Measurements from ENCODE around the gene CLP1. TPM values are rescaled to one million over a fixed set of nuclear protein-coding genes. Genes with fewer than 3 reads are reported as not detected.

The CLP1 gene
- total RNA-seq, 1 experiment from 2014 or later, result 35.5 TPM

DNA sequence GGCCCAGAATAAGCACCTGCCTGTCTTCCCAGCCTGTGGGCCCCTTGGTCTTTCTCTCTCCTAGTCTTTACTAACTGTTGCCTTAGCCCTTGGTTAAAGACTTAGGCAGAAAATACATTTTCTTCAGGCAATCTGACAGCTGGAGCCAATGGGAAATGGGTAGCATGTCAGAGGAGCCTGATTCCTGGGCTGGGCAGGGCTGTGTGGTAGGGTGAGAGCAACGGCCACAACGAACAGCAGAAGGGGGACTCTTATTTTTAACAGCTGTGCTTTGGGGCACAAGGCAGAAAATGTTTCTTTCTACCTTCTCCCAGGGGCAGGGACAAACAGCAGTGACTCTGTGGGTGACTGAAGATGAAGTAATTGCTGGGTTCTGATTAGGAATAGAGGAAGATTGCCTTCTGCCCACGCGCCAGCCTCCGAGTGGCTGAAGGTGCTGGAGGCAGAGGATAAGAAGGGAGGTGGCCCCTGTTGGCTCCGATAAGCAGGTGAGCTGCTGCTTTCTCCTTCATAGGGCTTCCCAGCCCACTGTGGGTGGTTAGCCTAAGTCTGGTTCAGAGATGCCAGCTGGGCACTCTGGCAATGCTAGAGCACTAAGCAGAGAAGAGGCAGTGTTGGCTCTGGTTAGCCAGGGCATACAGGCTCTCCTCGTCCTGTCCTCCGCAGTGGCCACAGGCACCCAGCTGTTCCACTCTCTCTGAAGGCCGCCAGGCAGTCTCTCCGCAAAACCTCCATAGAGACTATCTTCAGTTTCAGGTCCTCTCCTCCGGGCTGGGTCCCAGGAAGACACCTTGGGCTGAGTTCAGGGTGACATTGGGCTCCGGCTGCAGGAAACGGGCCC lies 9.4 kb upstream of the CLP1 start:
- Histone ChIP-seq H3K18ac (ENCODE audit: insufficient read length, low read depth, low read length) (no peak overlapping the region), H2AK5ac (ENCODE audit: insufficient read length, low read length) (no peak overlapping the region), H4K5ac (ENCODE audit: insufficient read length, low read depth, low read length) (no peak overlapping the region), H3K56ac (ENCODE audit: insufficient read length, low read depth, low read length) (no peak overlapping the region), H3T11ph (ENCODE audit: low read length) (no peak overlapping the region), H3K4me2 (ENCODE audit: insufficient read depth, insufficient read length, low read length) (peak overlapping the region; percentile 51), H2BK120ac (ENCODE audit: low read depth, low read length, poor library complexity, severe bottlenecking) (no peak overlapping the region), H3K27me3 (ENCODE audit: insufficient read depth, low read length) (no peaks in the 10 kb centered on the region; the same call in 1 of the 2 replicates), H2AFZ (ENCODE audit: low read length) (no peak overlapping the region), H3K23me2 (ENCODE audit: insufficient read length, low read depth, low read length, poor library complexity, severe bottlenecking) (peaks cover 16% of the 10 kb centered on the region), H3K4me1 (ENCODE audit: insufficient read depth, low read length) (peaks cover 19% of the 10 kb centered on the region), H3K14ac (ENCODE audit: insufficient read depth, low read length) (no peak overlapping the region), H3K79me1 (ENCODE audit: insufficient read depth, low read depth, low read length, poor library complexity, severe bottlenecking) (no peaks in the 10 kb centered on the region), H3K79me2 (ENCODE audit: insufficient read depth, low read length) (no peaks in the 10 kb centered on the region), H4K20me1 (ENCODE audit: control insufficient read depth, insufficient read depth, insufficient read length) (no peaks in the 10 kb centered on the region), H3K23ac (ENCODE audit: insufficient read length, low read depth, low read length) (no peak overlapping the region), H2BK5ac (ENCODE audit: insufficient read length, low read length) (no peak overlapping the region), H3K9ac (ENCODE audit: extremely low read depth, insufficient read length, low read length) (peak overlapping the region; percentile 17), H3K9me3 (ENCODE audit: control insufficient read depth, low read depth, low read length) (no peaks in the 10 kb centered on the region), H3K4ac (ENCODE audit: low read depth, low read length) (no peak overlapping the region), H2BK15ac (ENCODE audit: low read depth, low read length) (no peak overlapping the region), H2BK12ac (ENCODE audit: insufficient read length, low read depth, low read length) (no peak overlapping the region), H3K27ac (ENCODE audit: insufficient read length, low read depth, low read length) (no peak overlapping the region), H2BK20ac (ENCODE audit: low read depth, low read length, poor library complexity, severe bottlenecking) (no peak overlapping the region), H4K8ac (replicated peaks; ENCODE audit: insufficient read length, low read depth, low read length) (no peak overlapping the region), H4K91ac (ENCODE audit: insufficient read length, low read depth, low read length) (no peak overlapping the region)
- H3K27ac Mint-ChIP-seq, result peak overlapping the region; percentile 42 to 95 (median 93); a peak in 4 of 7 replicates
- H3K9me3 Mint-ChIP-seq, result no peaks in the 10 kb centered on the region
- peak overlapping the region; percentile 62 to 83 for H3K4me3 Mint-ChIP-seq
- peaks cover 80 to 89% of the 10 kb centered on the region in 2 experiments for H3K4me1 Mint-ChIP-seq
- no CpG with 5 or more reads among the region's 13 CpGs for WGBS (ENCODE audit: extremely low coverage, insufficient read length, low lambda C conversion rate)
- peak; percentile 42 for DNase-seq
- H3K27me3 Mint-ChIP-seq (ENCODE audit: low read depth), result peaks cover 25% of the 10 kb centered on the region
- peaks cover 2 to 20% (median 15%) of the 10 kb centered on the region in 3 experiments; a peak in 6 of 7 replicates for H3K36me3 Mint-ChIP-seq (ENCODE audit: insufficient read depth in 1 of 3, low read depth in 3 of 3)
- TF ChIP-seq, protein P1, sequence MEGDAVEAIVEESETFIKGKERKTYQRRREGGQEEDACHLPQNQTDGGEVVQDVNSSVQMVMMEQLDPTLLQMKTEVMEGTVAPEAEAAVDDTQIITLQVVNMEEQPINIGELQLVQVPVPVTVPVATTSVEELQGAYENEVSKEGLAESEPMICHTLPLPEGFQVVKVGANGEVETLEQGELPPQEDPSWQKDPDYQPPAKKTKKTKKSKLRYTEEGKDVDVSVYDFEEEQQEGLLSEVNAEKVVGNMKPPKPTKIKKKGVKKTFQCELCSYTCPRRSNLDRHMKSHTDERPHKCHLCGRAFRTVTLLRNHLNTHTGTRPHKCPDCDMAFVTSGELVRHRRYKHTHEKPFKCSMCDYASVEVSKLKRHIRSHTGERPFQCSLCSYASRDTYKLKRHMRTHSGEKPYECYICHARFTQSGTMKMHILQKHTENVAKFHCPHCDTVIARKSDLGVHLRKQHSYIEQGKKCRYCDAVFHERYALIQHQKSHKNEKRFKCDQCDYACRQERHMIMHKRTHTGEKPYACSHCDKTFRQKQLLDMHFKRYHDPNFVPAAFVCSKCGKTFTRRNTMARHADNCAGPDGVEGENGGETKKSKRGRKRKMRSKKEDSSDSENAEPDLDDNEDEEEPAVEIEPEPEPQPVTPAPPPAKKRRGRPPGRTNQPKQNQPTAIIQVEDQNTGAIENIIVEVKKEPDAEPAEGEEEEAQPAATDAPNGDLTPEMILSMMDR (conservative IDR thresholded peaks at IDR 0.05), result no peak
